Nephron progenitor cell (in vitro differentiated cells): ENCODE measurements around the gene VDAC2.

ENCODE experiments used
- DNase-seq: peaks from one replicate; pipeline ENCODE4 v3.0.0; 2021
- H3K27ac Mint-ChIP-seq: 2 replicates; pipeline ENCODE4 v1.8.0; 2021; ENCODE audit warnings: mild to moderate bottlenecking, moderate library complexity, mixed read lengths
- H3K27me3 Mint-ChIP-seq: 2 replicates; pipeline ENCODE4 v1.8.0; 2021; ENCODE audit warnings: mild to moderate bottlenecking, low read depth, mixed read lengths; ENCODE audit not compliant: poor library complexity
- H3K36me3 Mint-ChIP-seq: 2 replicates; pipeline ENCODE4 v1.8.0; 2021; ENCODE audit warnings: low read depth, mixed read lengths
- H3K4me1 Mint-ChIP-seq: 2 replicates; pipeline ENCODE4 v1.8.0; 2021; ENCODE audit warnings: mixed read lengths
- H3K4me3 Mint-ChIP-seq: 2 replicates; pipeline ENCODE4 v1.8.0; 2021; ENCODE audit warnings: mild to moderate bottlenecking, moderate library complexity, mixed read lengths
- H3K9me3 Mint-ChIP-seq: 2 replicates; pipeline ENCODE4 v1.8.0; 2021; ENCODE audit warnings: mild to moderate bottlenecking, moderate library complexity, mixed read lengths
- TF ChIP-seq, protein P1 (sequence below): fragments of 200-600 bp; sonication (generic); IDR thresholded peaks from 2 replicates; pipeline ENCODE4 v1.5.0; 2021; ENCODE audit warnings: antibody characterized with exemption

The VDAC2 gene

DNA sequence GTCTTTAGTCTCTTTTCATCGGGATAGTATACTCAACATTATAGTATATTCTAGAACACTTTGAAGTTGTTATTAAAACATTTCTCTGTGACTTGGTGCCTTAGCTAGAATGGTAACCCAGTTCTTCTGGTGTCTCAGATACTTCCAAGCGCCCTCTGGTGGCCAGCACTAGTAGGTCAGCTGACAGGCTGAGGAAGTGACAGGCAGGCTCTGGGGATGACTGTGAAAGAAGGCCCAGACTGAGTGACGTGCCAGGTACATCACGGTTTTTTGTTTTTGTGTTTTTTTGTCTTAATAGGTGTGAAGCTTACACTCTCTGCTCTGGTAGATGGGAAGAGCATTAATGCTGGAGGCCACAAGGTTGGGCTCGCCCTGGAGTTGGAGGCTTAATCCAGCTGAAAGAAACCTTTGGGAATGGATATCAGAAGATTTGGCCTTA, 20.0 kb downstream of the VDAC2 start:
- peak; percentile 93 for DNase-seq
- Mint-ChIP-seq H3K27me3 (no peaks in the 10 kb centered on the region), H3K4me3 (no peak overlapping the region), H3K9me3 (no peaks in the 10 kb centered on the region), H3K4me1 (peaks cover 37% of the 10 kb centered on the region), H3K27ac (peak overlapping the region; percentile 53), H3K36me3 (peaks cover 47% of the 10 kb centered on the region)
- TF ChIP-seq, protein P1, sequence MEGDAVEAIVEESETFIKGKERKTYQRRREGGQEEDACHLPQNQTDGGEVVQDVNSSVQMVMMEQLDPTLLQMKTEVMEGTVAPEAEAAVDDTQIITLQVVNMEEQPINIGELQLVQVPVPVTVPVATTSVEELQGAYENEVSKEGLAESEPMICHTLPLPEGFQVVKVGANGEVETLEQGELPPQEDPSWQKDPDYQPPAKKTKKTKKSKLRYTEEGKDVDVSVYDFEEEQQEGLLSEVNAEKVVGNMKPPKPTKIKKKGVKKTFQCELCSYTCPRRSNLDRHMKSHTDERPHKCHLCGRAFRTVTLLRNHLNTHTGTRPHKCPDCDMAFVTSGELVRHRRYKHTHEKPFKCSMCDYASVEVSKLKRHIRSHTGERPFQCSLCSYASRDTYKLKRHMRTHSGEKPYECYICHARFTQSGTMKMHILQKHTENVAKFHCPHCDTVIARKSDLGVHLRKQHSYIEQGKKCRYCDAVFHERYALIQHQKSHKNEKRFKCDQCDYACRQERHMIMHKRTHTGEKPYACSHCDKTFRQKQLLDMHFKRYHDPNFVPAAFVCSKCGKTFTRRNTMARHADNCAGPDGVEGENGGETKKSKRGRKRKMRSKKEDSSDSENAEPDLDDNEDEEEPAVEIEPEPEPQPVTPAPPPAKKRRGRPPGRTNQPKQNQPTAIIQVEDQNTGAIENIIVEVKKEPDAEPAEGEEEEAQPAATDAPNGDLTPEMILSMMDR = peak; percentile 90

DNA sequence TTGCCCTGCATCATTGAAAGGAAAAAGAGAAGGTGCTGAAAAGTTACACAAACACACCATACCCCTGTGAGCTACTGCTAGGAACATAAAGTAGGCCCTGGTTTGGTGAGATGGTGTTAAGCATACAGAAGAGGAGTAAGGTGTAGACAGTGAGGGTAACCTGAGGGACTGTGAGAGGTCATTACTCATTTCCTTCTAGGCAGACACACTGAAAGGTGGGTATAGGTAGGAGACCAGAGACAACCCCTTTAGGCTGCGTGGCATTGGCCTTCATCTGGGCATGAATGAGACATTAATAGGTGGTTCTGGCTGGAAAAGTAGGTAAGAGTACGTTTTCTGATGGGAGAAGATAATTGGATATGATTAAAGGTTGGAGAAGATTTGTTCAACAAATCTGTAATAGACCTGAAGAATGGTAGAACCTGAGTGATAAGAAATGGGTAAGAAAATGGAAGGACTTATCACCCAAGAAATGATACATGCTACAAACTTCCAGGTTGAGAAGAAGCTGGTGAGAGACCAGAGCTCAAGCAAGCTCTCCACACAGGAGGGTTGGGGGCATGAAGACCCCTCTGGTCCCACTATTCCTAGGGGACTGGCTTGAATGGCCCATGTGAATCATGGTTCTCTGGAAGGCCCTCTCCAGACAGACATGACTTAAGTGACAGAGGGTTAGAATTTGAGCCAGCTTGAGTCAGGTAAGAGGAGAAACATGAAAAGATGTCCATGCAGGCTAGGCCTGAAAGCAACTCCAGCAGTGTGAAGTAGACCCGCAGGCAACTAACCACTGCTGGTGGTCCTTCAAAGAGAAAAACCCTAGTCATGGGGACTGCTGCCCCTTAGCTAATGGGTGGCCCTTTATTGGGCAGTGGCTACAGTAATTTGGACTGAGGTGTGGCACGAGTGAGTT, 21.3 kb downstream of the VDAC2 start:
- no peak overlapping the region for H3K4me3 Mint-ChIP-seq
- H3K27me3 Mint-ChIP-seq = no peaks in the 10 kb centered on the region
- DNase-seq = no peak
- TF ChIP-seq, protein P1 = no peak
- H3K36me3 Mint-ChIP-seq = peaks cover 40% of the 10 kb centered on the region
- H3K9me3 Mint-ChIP-seq = no peaks in the 10 kb centered on the region
- H3K27ac Mint-ChIP-seq = no peak overlapping the region
- H3K4me1 Mint-ChIP-seq = peaks cover 38% of the 10 kb centered on the region

DNA sequence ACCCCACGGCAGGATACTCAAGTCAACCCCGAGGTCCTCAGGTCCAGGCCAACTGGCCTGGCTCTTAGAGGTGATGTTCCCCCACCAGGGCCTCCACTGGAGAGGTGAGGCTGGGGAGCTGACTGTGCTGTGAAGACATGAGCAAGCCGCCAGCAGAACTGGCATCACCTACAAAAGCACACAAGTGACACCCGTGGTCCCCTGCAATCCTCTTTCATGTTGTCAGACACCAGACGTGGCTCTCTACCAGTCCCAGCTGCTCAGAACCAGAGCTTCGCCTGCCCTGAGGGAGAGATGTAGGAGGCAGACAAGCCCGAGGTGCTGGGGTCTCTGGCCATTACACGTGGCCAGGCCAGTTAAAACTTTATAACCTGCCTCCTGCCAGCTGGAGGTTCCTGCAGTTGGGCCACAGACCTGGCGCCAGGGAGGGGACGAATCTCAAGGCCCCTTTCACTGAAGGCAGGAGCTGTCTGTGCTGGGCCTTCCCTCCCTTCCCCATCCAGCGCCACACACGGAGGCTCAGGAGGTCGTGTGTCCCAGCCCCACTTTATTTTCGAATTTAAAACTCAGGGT, 22.9 kb downstream of the VDAC2 start:
- no peak for DNase-seq
- Mint-ChIP-seq H3K27me3 (peaks cover 3% of the 10 kb centered on the region), H3K36me3 (peaks cover 34% of the 10 kb centered on the region), H3K27ac (no peak overlapping the region), H3K4me1 (peaks cover 35% of the 10 kb centered on the region), H3K4me3 (peak overlapping the region; percentile 73), H3K9me3 (no peaks in the 10 kb centered on the region)
- TF ChIP-seq, protein P1 = no peak

DNA sequence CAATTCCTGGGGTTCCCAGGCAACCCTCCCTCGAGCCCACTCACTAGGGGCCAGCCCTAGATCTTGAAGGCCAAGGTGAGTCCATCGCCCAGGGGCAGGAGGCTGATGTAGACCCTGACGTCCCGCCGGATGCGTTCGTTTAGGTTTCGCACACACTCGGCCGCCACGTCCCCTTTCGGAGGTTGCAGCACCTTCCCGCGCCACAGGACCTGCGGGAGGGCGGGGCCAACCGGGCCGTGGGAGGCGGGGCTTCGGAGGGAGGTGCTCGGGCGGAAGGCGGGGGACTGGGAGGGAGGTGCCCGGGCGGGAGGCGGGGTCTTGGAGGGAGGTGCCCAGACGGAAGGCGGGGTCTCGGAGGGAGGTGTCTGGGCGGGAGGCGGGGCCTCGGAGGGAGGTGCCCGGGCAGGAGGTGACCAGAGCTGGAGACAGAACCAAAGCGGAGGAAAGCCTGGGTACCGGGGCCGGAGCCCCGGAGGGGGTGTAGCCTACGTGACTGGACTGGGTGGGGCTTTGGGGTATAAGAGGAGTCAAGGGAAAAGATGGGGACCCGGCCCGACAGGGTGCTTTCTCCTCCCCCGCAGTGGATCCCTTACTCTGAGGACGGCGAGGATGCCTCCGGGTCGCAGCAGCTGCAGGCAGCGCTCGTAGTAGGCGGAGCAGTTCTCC, 23.6 kb downstream of the VDAC2 start:
- Mint-ChIP-seq H3K27me3 (peaks cover 3% of the 10 kb centered on the region), H3K4me1 (peaks cover 37% of the 10 kb centered on the region), H3K4me3 (peak overlapping the region; percentile 73), H3K27ac (no peak overlapping the region), H3K9me3 (no peaks in the 10 kb centered on the region), H3K36me3 (peaks cover 29% of the 10 kb centered on the region)
- DNase-seq = peak; percentile 98
- TF ChIP-seq, protein P1 = no peak

DNA sequence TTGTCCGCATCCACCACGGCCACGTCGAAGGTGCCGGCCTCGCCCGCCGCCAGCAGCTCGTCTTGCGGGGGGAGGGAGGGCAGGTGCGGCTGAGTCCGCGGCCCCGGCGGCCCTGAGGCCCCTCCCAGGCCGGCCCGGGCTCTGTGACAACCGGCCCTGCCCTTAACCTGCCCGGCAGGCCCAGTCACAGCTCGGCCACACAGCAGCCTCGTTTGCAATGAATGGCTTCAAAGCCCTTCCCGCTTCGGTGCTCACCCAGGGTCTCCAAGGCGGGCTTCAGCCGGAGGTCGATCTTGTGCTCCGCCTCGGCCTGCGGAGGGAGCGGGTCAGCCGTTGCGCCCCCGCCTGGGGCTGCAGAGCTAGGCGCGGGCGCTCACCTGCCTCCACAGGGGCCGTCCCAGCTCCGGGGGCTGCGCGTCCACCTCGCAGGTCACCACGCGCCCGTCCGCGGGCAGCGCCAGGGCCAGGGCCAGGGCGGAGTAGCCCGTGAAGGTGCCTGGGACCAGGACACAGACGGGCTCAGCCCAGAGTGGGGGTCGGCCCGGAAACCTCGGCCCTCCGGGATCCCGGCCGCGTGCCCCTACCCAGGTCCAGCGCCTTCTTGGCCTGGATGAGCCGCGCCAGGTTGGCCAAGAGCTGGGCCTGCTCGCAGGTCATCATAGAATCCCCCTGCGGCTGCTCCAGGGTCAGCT, 24.2 kb downstream of the VDAC2 start:
- Mint-ChIP-seq H3K4me3 (peak overlapping the region; percentile 73), H3K27ac (no peak overlapping the region), H3K9me3 (no peaks in the 10 kb centered on the region), H3K36me3 (peaks cover 28% of the 10 kb centered on the region), H3K27me3 (peaks cover 4% of the 10 kb centered on the region), H3K4me1 (peaks cover 42% of the 10 kb centered on the region)
- TF ChIP-seq, protein P1 = no peak
- DNase-seq = peak; percentile 68
